Femur (tissue), 1 donor: ENCODE measurements around the gene TRIAP1.
"Not testable (repeated sequence)": the region's sequence is repeated elsewhere in the genome, so short reads cannot be mapped to it uniquely, and the experiment has no call there.

ENCODE experiments used
- DNase-seq: peaks from one replicate; pipeline ENCODE4 v3.0.0-alpha.2; 2017

TRIAP1 gene

GRCh38 chr12:120445911-120446843, at the start of gene TRIAP1, which contains the start of gene GATC:
TRIAP1 (minus strand) TSS chr12:120446384; CDS start chr12:120446372, 12 bp downstream.
GATC (plus strand) TSS chr12:120446444; CDS start chr12:120446481, 37 bp downstream.
- peak; percentile 93 for DNase-seq

- DNase-seq: no peak
Observed at GRCh38 chr12:120495186-120495730, 49.1 kb upstream of the TRIAP1 start.

- no peak for DNase-seq
Observed at GRCh38 chr12:120490833-120491512, 44.8 kb upstream of the TRIAP1 start.

GRCh38 chr12:120490325-120490724, 44.1 kb upstream of the TRIAP1 start:
- no peak for DNase-seq

GRCh38 chr12:120489018-120489417, 42.8 kb upstream of the TRIAP1 start:
- no peak for DNase-seq

GRCh38 chr12:120488057-120488640, 42.0 kb upstream of the TRIAP1 start:
- DNase-seq: no peak

GRCh38 chr12:120487552-120487951, 41.4 kb upstream of the TRIAP1 start:
- DNase-seq: not testable (repeated sequence)

GRCh38 chr12:120485961-120486881, 40.0 kb upstream of the TRIAP1 start:
- no peak for DNase-seq

- no peak for DNase-seq
Observed at GRCh38 chr12:120483621-120484020, 37.4 kb upstream of the TRIAP1 start.

GRCh38 chr12:120481022-120481767, 35.0 kb upstream of the TRIAP1 start:
- DNase-seq: no peak

GRCh38 chr12:120480211-120480610, 34.0 kb upstream of the TRIAP1 start:
- DNase-seq: no peak

GRCh38 chr12:120479458-120479857, 33.3 kb upstream of the TRIAP1 start:
- DNase-seq: no peak

- DNase-seq: no peak
Observed at GRCh38 chr12:120475643-120476042, 29.5 kb upstream of the TRIAP1 start.

GRCh38 chr12:120474616-120474960, 28.4 kb upstream of the TRIAP1 start:
- peak; percentile 52 for DNase-seq

- DNase-seq: no peak
Observed at GRCh38 chr12:120473807-120474615, 27.8 kb upstream of the TRIAP1 start.

- DNase-seq: no peak
Observed at GRCh38 chr12:120472521-120472920, 26.3 kb upstream of the TRIAP1 start.

- DNase-seq: no peak
Observed at GRCh38 chr12:120470150-120470784, 24.1 kb upstream of the TRIAP1 start.

- DNase-seq: peak; percentile 97
Observed at GRCh38 chr12:120469450-120470149, 23.4 kb upstream of the TRIAP1 start, which contains the start of gene SRSF9. SRSF9 (minus strand) TSS chr12:120469748; CDS start chr12:120469609, 139 bp downstream.

GRCh38 chr12:120468821-120469449, 22.8 kb upstream of the TRIAP1 start:
- peak; percentile 82 for DNase-seq
